ENCODE measurements around the gene FAM110A. TPM values are rescaled to one million over a fixed set of nuclear protein-coding genes. Genes with fewer than 3 reads are reported as not detected.
"Not testable (repeated sequence)": the region's sequence is repeated elsewhere in the genome, so short reads cannot be mapped to it uniquely, and the experiment has no call there.

Gene FAM110A
- total and polyA plus RNA-seq, 5 donors from 2014 or later, result 24.6 to 36.5 (median 30.0) TPM

GRCh38 chr20:889932-890463 lies 56.5 kb downstream of the FAM110A start:
- no peaks in the 10 kb centered on the region for H3K36me3 ChIP-seq (ENCODE audit: control insufficient read depth, insufficient read depth, low read length)
- no peak overlapping the region for H3K27ac Mint-ChIP-seq
- no peak for DNase-seq

DNA sequence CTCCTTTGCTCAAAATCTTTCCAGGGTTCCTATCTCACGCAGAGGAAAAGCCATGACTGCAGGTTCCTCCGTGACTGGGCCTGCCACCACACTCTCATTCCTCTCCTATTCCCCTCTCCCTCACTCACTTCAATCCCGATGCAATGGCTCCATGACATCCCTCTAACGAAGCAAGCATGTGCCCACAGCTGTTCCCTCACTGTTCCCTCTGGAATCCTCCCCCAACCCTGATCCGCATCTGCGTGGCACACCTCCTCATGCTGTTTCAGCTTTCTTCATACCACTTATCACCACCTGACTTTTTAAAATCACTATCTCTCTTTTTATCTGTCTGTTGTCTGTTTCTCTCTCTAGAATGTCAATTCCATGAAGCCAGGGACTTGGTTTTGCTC lies 57.1 kb downstream of the FAM110A start:
- H3K27ac Mint-ChIP-seq, result peak overlapping the region in 1 of 3 donors; percentile 2
- peaks cover 0 to 1% (median 0%) of the 10 kb centered on the region in 7 donors for H3K9me3 Mint-ChIP-seq

More at GRCh38 chr20:889932-890463, 56.5 kb downstream of the FAM110A start:
- Mint-ChIP-seq H3K4me1 (peaks cover 0 to 3% (median under 1%) of the 10 kb centered on the region in 4 donors), H3K9me3 (peaks cover 0 to 1% (median 0%) of the 10 kb centered on the region in 7 donors), H3K27me3 (peaks cover 9% of the 10 kb centered on the region), H3K36me3 (no peaks in the 10 kb centered on the region), H3K4me3 (no peak overlapping the region)
- H3K9me3 ChIP-seq (ENCODE audit: control insufficient read depth in 2 of 2, low read length in 2 of 2), result no peaks in the 10 kb centered on the region
- H3K27ac ChIP-seq (ENCODE audit: insufficient read depth, low read length, poor library complexity, severe bottlenecking), result no peak overlapping the region
- no peak for ATAC-seq (ENCODE audit: low read depth in 2 of 2)
- no peaks in the 10 kb centered on the region for H3K27me3 ChIP-seq (ENCODE audit: control insufficient read depth, insufficient read depth, low read length)
- H3K4me1 ChIP-seq (ENCODE audit: control insufficient read depth, insufficient read depth, low read length, poor library complexity, severe bottlenecking), result no peaks in the 10 kb centered on the region
- no peak overlapping the region for H3K4me3 ChIP-seq (ENCODE audit: low read depth, low read length)

DNA sequence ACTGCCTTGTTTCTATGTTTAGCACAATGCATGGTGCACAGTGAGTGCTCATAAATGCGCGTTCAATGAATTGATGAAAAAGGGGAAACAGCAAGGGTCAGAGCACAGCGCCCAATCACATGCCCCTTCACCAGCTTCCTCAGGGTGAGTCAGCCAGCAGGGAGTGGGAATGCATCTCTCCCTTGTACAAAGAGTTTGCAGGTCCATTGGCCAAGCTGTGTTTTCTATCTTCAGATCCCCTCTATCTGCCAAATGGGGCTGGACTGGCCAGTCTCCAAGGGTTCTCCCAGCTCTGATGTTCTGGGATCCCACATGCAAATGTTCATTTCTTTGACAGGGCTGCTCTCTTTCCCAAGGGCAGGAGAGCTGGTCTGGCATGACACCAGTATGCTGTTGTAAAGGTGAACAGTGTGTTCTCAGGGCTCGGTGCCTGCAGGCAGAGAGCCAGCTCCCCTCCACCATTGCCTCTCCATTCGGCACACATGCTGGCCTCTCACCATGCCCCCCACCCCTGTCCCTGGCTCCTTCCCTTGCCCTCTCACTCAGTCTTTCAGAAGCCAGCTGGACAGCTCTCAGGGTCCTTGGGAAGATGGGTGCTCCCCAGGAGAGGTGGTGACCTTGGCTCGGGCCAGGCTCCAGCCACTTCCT lies 57.7 kb downstream of the FAM110A start:
- Histone ChIP-seq H3K4me3 (ENCODE audit: low read depth, low read length) (no peak overlapping the region), H3K9me3 (ENCODE audit: control insufficient read depth in 2 of 2, low read length in 2 of 2) (no peaks in the 10 kb centered on the region), H3K27ac (ENCODE audit: insufficient read depth, low read length, poor library complexity, severe bottlenecking) (no peak overlapping the region), H3K36me3 (ENCODE audit: control insufficient read depth, insufficient read depth, low read length) (no peaks in the 10 kb centered on the region), H3K4me1 (ENCODE audit: control insufficient read depth, insufficient read depth, low read length, poor library complexity, severe bottlenecking) (no peaks in the 10 kb centered on the region), H3K27me3 (ENCODE audit: control insufficient read depth, insufficient read depth, low read length) (no peaks in the 10 kb centered on the region)
- Mint-ChIP-seq H3K4me3 (no peak overlapping the region), H3K4me1 (no peaks in the 10 kb centered on the region), H3K27ac (no peak overlapping the region), H3K9me3 (peaks cover 0 to 1% (median 0%) of the 10 kb centered on the region in 7 donors), H3K36me3 (peaks cover 1% of the 10 kb centered on the region), H3K27me3 (peaks cover 1% of the 10 kb centered on the region)
- no peak for ATAC-seq (ENCODE audit: low read depth in 2 of 2)
- DNase-seq, result no peak

More for the DNA sequence above, 57.1 kb downstream of the FAM110A start:
- ATAC-seq (ENCODE audit: low read depth in 2 of 2) (no peak), DNase-seq (no peak)
- no peaks in the 10 kb centered on the region for H3K9me3 ChIP-seq (ENCODE audit: control insufficient read depth in 2 of 2, low read length in 2 of 2)
- no peaks in the 10 kb centered on the region for H3K27me3 ChIP-seq (ENCODE audit: control insufficient read depth, insufficient read depth, low read length)
- peaks cover 6% of the 10 kb centered on the region for H3K27me3 Mint-ChIP-seq
- H3K36me3 ChIP-seq (ENCODE audit: control insufficient read depth, insufficient read depth, low read length), result no peaks in the 10 kb centered on the region
- peaks cover 0 to 2% (median 0%) of the 10 kb centered on the region in 4 donors for H3K4me1 Mint-ChIP-seq
- no peaks in the 10 kb centered on the region for H3K4me1 ChIP-seq (ENCODE audit: control insufficient read depth, insufficient read depth, low read length, poor library complexity, severe bottlenecking)
- no peak overlapping the region for H3K27ac ChIP-seq (ENCODE audit: insufficient read depth, low read length, poor library complexity, severe bottlenecking)
- no peak overlapping the region for H3K4me3 Mint-ChIP-seq
- H3K36me3 Mint-ChIP-seq, result no peaks in the 10 kb centered on the region
- H3K4me3 ChIP-seq (ENCODE audit: low read depth, low read length), result no peak overlapping the region

DNA sequence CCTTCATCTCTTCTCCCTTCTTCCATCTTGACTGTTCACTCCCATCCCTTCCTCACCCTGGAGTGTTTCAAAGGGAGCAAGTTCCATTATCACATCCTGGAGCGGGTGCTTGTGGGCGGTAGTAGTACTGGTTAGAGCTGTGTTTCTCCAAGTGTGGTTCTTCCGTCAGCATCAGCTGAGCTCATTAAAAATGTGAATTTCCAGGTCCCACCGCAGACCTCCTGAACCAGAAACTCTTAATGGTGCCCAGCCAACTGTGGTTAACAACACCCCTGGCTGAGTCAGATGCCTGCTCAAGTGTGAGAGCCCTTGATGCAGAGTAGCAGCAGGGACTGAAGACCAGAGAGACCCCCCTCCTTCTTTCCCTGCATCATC lies 58.2 kb downstream of the FAM110A start:
- Mint-ChIP-seq H3K4me1 (no peaks in the 10 kb centered on the region), H3K9me3 (peaks cover 0 to 1% (median 0%) of the 10 kb centered on the region in 7 donors), H3K4me3 (no peak overlapping the region), H3K36me3 (peaks cover 3% of the 10 kb centered on the region), H3K27ac (peak overlapping the region in 1 of 3 donors; percentile 1), H3K27me3 (no peaks in the 10 kb centered on the region)
- DNase-seq, result no peak
- no peak for ATAC-seq (ENCODE audit: low read depth in 2 of 2)
- Histone ChIP-seq H3K4me3 (ENCODE audit: low read depth, low read length) (no peak overlapping the region), H3K36me3 (ENCODE audit: control insufficient read depth, insufficient read depth, low read length) (no peaks in the 10 kb centered on the region), H3K4me1 (ENCODE audit: control insufficient read depth, insufficient read depth, low read length, poor library complexity, severe bottlenecking) (no peaks in the 10 kb centered on the region), H3K9me3 (ENCODE audit: control insufficient read depth in 2 of 2, low read length in 2 of 2) (no peaks in the 10 kb centered on the region), H3K27ac (ENCODE audit: insufficient read depth, low read length, poor library complexity, severe bottlenecking) (no peak overlapping the region), H3K27me3 (ENCODE audit: control insufficient read depth, insufficient read depth, low read length) (no peaks in the 10 kb centered on the region)

- not testable (repeated sequence) for DNase-seq; H3K36me3 ChIP-seq (ENCODE audit: control insufficient read depth, insufficient read depth, low read length); H3K27ac Mint-ChIP-seq; H3K4me1 ChIP-seq (ENCODE audit: control insufficient read depth, insufficient read depth, low read length, poor library complexity, severe bottlenecking); H3K27me3 Mint-ChIP-seq; H3K9me3 ChIP-seq (ENCODE audit: control insufficient read depth in 2 of 2, low read length in 2 of 2); H3K4me1 Mint-ChIP-seq; H3K27ac ChIP-seq (ENCODE audit: insufficient read depth, low read length, poor library complexity, severe bottlenecking); H3K4me3 Mint-ChIP-seq; H3K9me3 Mint-ChIP-seq; H3K4me3 ChIP-seq (ENCODE audit: low read depth, low read length); H3K27me3 ChIP-seq (ENCODE audit: control insufficient read depth, insufficient read depth, low read length); ATAC-seq (ENCODE audit: low read depth in 2 of 2); H3K36me3 Mint-ChIP-seq
Measured at GRCh38 chr20:892371-892770, 58.9 kb downstream of the FAM110A start.

Other genes with a start within 250 kb of the FAM110A start
- not detected for gene TCF15, start 223.4 kb upstream of the FAM110A start, total RNA-seq
- gene TCF15, start 223.4 kb upstream of the FAM110A start, polyA plus RNA-seq, result not detected
- gene SRXN1, start 180.5 kb upstream of the FAM110A start, total RNA-seq, result 3.2 TPM
- 10 to 100 TPM in 3 of 4 donors, 1 to 10 TPM in 1; 7.5 to 15.1 (median 13.1) TPM for gene SRXN1, start 180.5 kb upstream of the FAM110A start, polyA plus RNA-seq
- gene SCRT2, start 157.9 kb upstream of the FAM110A start, total RNA-seq, result not detected
- not detected for gene SCRT2, start 157.9 kb upstream of the FAM110A start, polyA plus RNA-seq
- gene SLC52A3, start 65.2 kb upstream of the FAM110A start, total RNA-seq, result not detected
- not detected for gene SLC52A3, start 65.2 kb upstream of the FAM110A start, polyA plus RNA-seq
- gene ANGPT4, start 82.6 kb downstream of the FAM110A start, total RNA-seq, result not detected
- gene ANGPT4, start 82.6 kb downstream of the FAM110A start, polyA plus RNA-seq, result not detected
- gene RSPO4, start 168.6 kb downstream of the FAM110A start, total RNA-seq, result 0.25 TPM
- not detected for gene RSPO4, start 168.6 kb downstream of the FAM110A start, polyA plus RNA-seq

Measured in CD4-positive, CD25-positive, alpha-beta regulatory T cell (primary cell).